H1 (cell line): ENCODE data around the gene CAST. TPM values are rescaled to one million over a fixed set of nuclear protein-coding genes. Genes with fewer than 3 reads are reported as not detected.

Source experiments
- CTCF ChIA-PET: fragments of 300-600 bp; sonication (Branson Sonifier 250); formaldehyde crosslinking; loops from one replicate; lab custom pipeline; 2021; ENCODE audit not compliant: partially characterized antibody; lab: Charles Lee
- POLR2A ChIA-PET: fragments of 300-600 bp; sonication (Branson Sonifier 250); formaldehyde crosslinking; loops from one replicate; lab custom pipeline; 2021; ENCODE audit warnings: inconsistent platforms; ENCODE audit not compliant: partially characterized antibody; lab: Charles Lee
- DNase-seq, 2 experiments: peaks; one replicate each; pipeline versions ENCODE4 v3.0.0 to v3.0.0-alpha.2; 2010 to 2022; ENCODE audit warnings: low spot score in 2 of 2, low read depth in 1 of 2, mixed read lengths in 1 of 2
- FAIRE-seq: peaks from 2 replicates; lab custom pipeline; 2011; peaks lifted over from hg19 to GRCh38; lab: Jason Lieb, UNC
- H2AFZ ChIP-seq: 2 replicates; pipeline ENCODE4 v1.8.1; 2012; ENCODE audit warnings: low read length, inconsistent platforms
- H2AK5ac ChIP-seq: 2 replicates; pipeline ENCODE4 v1.6.1; 2013; ENCODE audit warnings: low read depth, low read length
- H2BK120ac ChIP-seq: replicated peaks from 2 replicates; pipeline ENCODE3; 2013; ENCODE audit warnings: low read depth, low read length, inconsistent platforms
- H2BK12ac ChIP-seq: 2 replicates; pipeline ENCODE4 v1.6.1; 2013; ENCODE audit warnings: low read depth, low read length
- H2BK15ac ChIP-seq: 2 replicates; pipeline ENCODE4 v1.6.1; 2013; ENCODE audit warnings: low read length
- H2BK20ac ChIP-seq: 2 replicates; pipeline ENCODE4 v1.6.1; 2013; ENCODE audit warnings: low read length
- H2BK5ac ChIP-seq: 2 replicates; pipeline ENCODE4 v1.6.1; 2013; ENCODE audit warnings: low read depth, low read length
- H3K14ac ChIP-seq: 2 replicates; pipeline ENCODE4 v1.6.1; 2013; ENCODE audit warnings: inconsistent platforms; ENCODE audit not compliant: insufficient read length
- H3K18ac ChIP-seq: 2 replicates; pipeline ENCODE4 v1.6.1; 2013; ENCODE audit warnings: low read length; ENCODE audit errors: extremely low read depth
- H3K23ac ChIP-seq: 2 replicates; pipeline ENCODE4 v1.6.1; 2013; ENCODE audit warnings: inconsistent platforms; ENCODE audit not compliant: insufficient read length
- H3K23me2 ChIP-seq: 2 replicates; pipeline ENCODE4 v1.6.1; 2013; ENCODE audit warnings: low read depth, low read length
- H3K27ac ChIP-seq: 2 replicates; pipeline ENCODE4 v1.6.1; 2011; ENCODE audit warnings: low read depth, low read length, inconsistent platforms
- H3K27me3 ChIP-seq, 4 experiments: replicated peaks in 1 of 4; 1 replicate in 1 of 4; 2 replicates in 3 of 4; pipeline versions ENCODE4 v1.6.1 to v1.8.1; 2011 to 2013; ENCODE audit warnings: low read length in 3 of 4, mild to moderate bottlenecking in 3 of 4, inconsistent platforms in 2 of 4, mixed read lengths in 2 of 4, moderate library complexity in 1 of 4; ENCODE audit not compliant: control insufficient read depth in 3 of 4, insufficient read depth in 3 of 4; ENCODE audit errors: extremely low read depth in 1 of 4
- H3K36me3 ChIP-seq, 4 experiments: 2 replicates each; pipeline versions ENCODE4 v1.6.1 to v1.8.1; 2011 to 2013; ENCODE audit warnings: mild to moderate bottlenecking in 4 of 4, low read length in 3 of 4, moderate library complexity in 2 of 4, control low read depth in 1 of 4, inconsistent platforms in 1 of 4; ENCODE audit not compliant: insufficient read depth in 4 of 4, control insufficient read depth in 2 of 4
- H3K4ac ChIP-seq: replicated peaks from 2 replicates; pipeline ENCODE3; 2013; ENCODE audit warnings: low read length, low read depth, mixed read lengths, inconsistent platforms; ENCODE audit not compliant: insufficient read length
- H3K4me1 ChIP-seq, 4 experiments: replicated peaks in 1 of 4; 1 replicate in 1 of 4; 2 replicates in 3 of 4; pipeline versions ENCODE4 v1.6.1 to v1.8.1; 2011 to 2013; ENCODE audit warnings: low read length in 3 of 4, inconsistent platforms in 2 of 4, mixed read lengths in 1 of 4; ENCODE audit not compliant: insufficient read depth in 4 of 4, control insufficient read depth in 3 of 4
- H3K4me2 ChIP-seq, 2 experiments: 2 replicates each; pipeline versions ENCODE4 v1.6.1 to v1.8.1; 2011 to 2013; ENCODE audit warnings: low read depth in 2 of 2, low read length in 2 of 2, control low read depth in 1 of 2, inconsistent platforms in 1 of 2, mild to moderate bottlenecking in 1 of 2; ENCODE audit not compliant: insufficient read depth in 1 of 2
- H3K4me3 ChIP-seq, 4 experiments: fragments of 200-600, 300-600 bp in 1 of 4; sonication (generic), shearing (Covaris generic), sonication (Bioruptor Twin) in 1 of 4; 2 replicates each; pipeline versions ENCODE4 v1.5.1 to v1.8.1; 2011 to 2016; ENCODE audit warnings: low read length in 4 of 4, low read depth in 3 of 4, control low read depth in 2 of 4, inconsistent platforms in 2 of 4, mild to moderate bottlenecking in 2 of 4, mixed read lengths in 1 of 4, moderate library complexity in 1 of 4; ENCODE audit not compliant: insufficient read depth in 2 of 4; ENCODE audit errors: extremely low read depth in 1 of 4
- H3K56ac ChIP-seq: replicated peaks from 2 replicates; pipeline ENCODE3; 2013; ENCODE audit warnings: low read depth, mild to moderate bottlenecking, mixed read lengths, low read length, inconsistent platforms; ENCODE audit not compliant: insufficient read length
- H3K79me1 ChIP-seq: 2 replicates; pipeline ENCODE4 v1.6.1; 2013; ENCODE audit warnings: low read depth, low read length, control low read depth
- H3K79me2 ChIP-seq, 2 experiments: 2 replicates each; pipeline versions ENCODE4 v1.6.1 to v1.8.1; 2012 to 2013; ENCODE audit warnings: low read length in 2 of 2, mild to moderate bottlenecking in 2 of 2, inconsistent platforms in 1 of 2; ENCODE audit not compliant: insufficient read depth in 2 of 2, control insufficient read depth in 1 of 2
- H3K9ac ChIP-seq, 4 experiments: replicated peaks in 1 of 4; 1 replicate in 1 of 4; 2 replicates in 3 of 4; pipeline versions ENCODE4 v1.6.1 to v1.8.1; 2011 to 2013; ENCODE audit warnings: low read depth in 3 of 4, low read length in 3 of 4, control low read depth in 2 of 4, mild to moderate bottlenecking in 2 of 4, moderate library complexity in 2 of 4, inconsistent platforms in 1 of 4; ENCODE audit errors: extremely low read depth in 1 of 4
- H3K9me3 ChIP-seq, 2 experiments: 2 replicates each; pipeline versions ENCODE4 v1.6.1 to v1.8.1; 2012 to 2013; ENCODE audit warnings: mild to moderate bottlenecking in 2 of 2, moderate library complexity in 2 of 2, control low read depth in 1 of 2, inconsistent platforms in 1 of 2, low read depth in 1 of 2, low read length in 1 of 2, mixed read lengths in 1 of 2; ENCODE audit not compliant: insufficient read depth in 2 of 2
- H4K20me1 ChIP-seq, 2 experiments: replicated peaks in 1 of 2; 2 replicates each; pipeline versions ENCODE3 to v1.8.1; 2011 to 2013; ENCODE audit warnings: inconsistent platforms in 2 of 2, low read length in 2 of 2, mild to moderate bottlenecking in 1 of 2; ENCODE audit not compliant: insufficient read depth in 2 of 2, control insufficient read depth in 1 of 2
- H4K5ac ChIP-seq: 2 replicates; pipeline ENCODE4 v1.6.1; 2013; ENCODE audit warnings: low read length, low read depth, mixed read lengths, inconsistent platforms; ENCODE audit not compliant: insufficient read length
- H4K8ac ChIP-seq: 2 replicates; pipeline ENCODE4 v1.8.0; 2013; ENCODE audit warnings: mild to moderate bottlenecking, moderate library complexity, low read length, inconsistent platforms; ENCODE audit not compliant: insufficient read depth; ENCODE audit errors: extremely low read depth
- H4K91ac ChIP-seq: replicated peaks from 2 replicates; pipeline ENCODE3; 2013; ENCODE audit warnings: low read length, mixed read lengths, inconsistent platforms; ENCODE audit not compliant: insufficient read length
- HDAC2 ChIP-seq, 2 experiments: fragments of 300-600 bp in 1 of 2; sonication (generic) in 1 of 2; IDR thresholded peaks; 2 replicates each; pipeline ENCODE4 v1.6.1; 2011 to 2012; ENCODE audit warnings: low read depth in 2 of 2, low read length in 2 of 2, mild to moderate bottlenecking in 2 of 2, moderate library complexity in 2 of 2, borderline replicate concordance in 1 of 2, inconsistent platforms in 1 of 2
- TEAD4 ChIP-seq: IDR thresholded peaks from 2 replicates; pipeline ENCODE4 v1.6.1; 2012; ENCODE audit warnings: low read depth, low read length, inconsistent platforms, mixed read lengths
- WGBS, 2 experiments: shearing (Covaris generic) in 1 of 2; methylation state at CpG; one replicate each; pipeline versions ENCODE4 v1.1.6 to v1.1.7; 2013 to 2015; ENCODE audit warnings: low lambda C conversion rate in 2 of 2, mixed read lengths in 2 of 2, inconsistent platforms in 1 of 2, low coverage in 1 of 2, missing lambda C conversion rate in 1 of 2; ENCODE audit not compliant: insufficient replicate concordance in 2 of 2, insufficient coverage in 1 of 2, insufficient read length in 1 of 2; ENCODE audit errors: extremely low coverage in 1 of 2, missing lambda C conversion rate in 1 of 2; 5-methylcytosine and 5-hydroxymethylcytosine counted together
- polyA plus RNA-seq, 7 experiments: library from polyadenylated mRNA; depleted of rRNA in 3 of 7; stranded (reverse) in 5 of 7; unstranded in 2 of 7; fragments of >200 nt in 5 of 7; fragments of 200-250 nt in 2 of 7; gene quantifications; 1 replicate in 5 of 7; 2 replicates in 1 of 7; 4 replicates in 1 of 7; pipeline versions ENCODE4 v1.2.1 to v1.2.3, GENCODE V29; 2011 to 2013; ENCODE audit warnings: missing spikeins in 2 of 7, mixed read lengths in 2 of 7
- total RNA-seq: library from RNA; stranded (reverse); fragmentation: NEBNext Ultra II Directional; extraction: Animal tissue kit (Norgen Biotek cat#: 25700); gene quantifications from 2 replicates; pipeline ENCODE4 v1.2.1, GENCODE V29; 2021
- TF ChIP-seq, protein P1 (sequence below): IDR thresholded peaks from 2 replicates; pipeline ENCODE4 v1.6.1; 2012; ENCODE audit warnings: inconsistent platforms

The CAST gene
- total and polyA plus RNA-seq, 2 of the 8 experiments (the other 6 are each of a cell fraction or from before 2014, with no cell fraction given): 9.0 to 48.2 TPM

- Histone ChIP-seq H2AFZ (0 out of 2 replicates have a peak overlapping the region, but pooled peaks have one; percentile 67), H2BK20ac (no peak overlapping the region), H3K23ac (no peak overlapping the region), H3K79me1 (no peaks in the 10 kb centered on the region; the same call in 1 of the 2 replicates), H3K9me3 (no peaks in the 10 kb centered on the region), H3K23me2 (no peaks in the 10 kb centered on the region), H2BK5ac (no peak overlapping the region; the same call in 1 of the 2 replicates), H3K14ac (no peak overlapping the region), H4K8ac (no peak overlapping the region), H2BK15ac (no peak overlapping the region), H3K79me2 (no peaks in the 10 kb centered on the region), H3K9ac (no peak overlapping the region), H4K91ac (no peak overlapping the region), H3K36me3 (no peaks in the 10 kb centered on the region), H4K5ac (no peak overlapping the region), H3K27me3 (no peaks in the 10 kb centered on the region), H3K4me2 (no peak overlapping the region), H3K4me1 (peaks cover 0 to 7% (median 1%) of the 10 kb centered on the region in 4 experiments; a peak in 4 of 7 replicates), H3K4me3 (no peak overlapping the region), H2AK5ac (no peak overlapping the region; the same call in 1 of the 2 replicates), H4K20me1 (no peaks in the 10 kb centered on the region), H3K56ac (no peak overlapping the region), H3K27ac (no peak overlapping the region), H3K18ac (no peak overlapping the region), H2BK120ac (no peak overlapping the region), H2BK12ac (no peak overlapping the region), H3K4ac (no peak overlapping the region)
- ChIA-PET POLR2A (no interaction called here), CTCF (interaction anchor here (0.7 to 2.8 kb wide), 5 partner anchors 8 to 340 kb away, joined by 3 to 9 read pairs (median 4); no protein-coding TSS in a partner anchor)
- WGBS, 2 experiments: 55% methylated on average over 2 of the region's 2 CpGs; no CpG with 5 or more reads in 1 of the 2 experiments
- TF ChIP-seq TEAD4 (peak; percentile 91), HDAC2 (IDR thresholded peaks at IDR 0.05; ENCODE audit: borderline replicate concordance in 1 of 2, low read depth in 2 of 2, low read length in 2 of 2) (no peak)
- TF ChIP-seq, protein P1, sequence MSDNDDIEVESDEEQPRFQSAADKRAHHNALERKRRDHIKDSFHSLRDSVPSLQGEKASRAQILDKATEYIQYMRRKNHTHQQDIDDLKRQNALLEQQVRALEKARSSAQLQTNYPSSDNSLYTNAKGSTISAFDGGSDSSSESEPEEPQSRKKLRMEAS: no peak
- DNase-seq (no peak), FAIRE-seq (no peak)
Measured at GRCh38 chr5:96821260-96821916, 159.2 kb downstream of the CAST start.
